HG03108 (cell line): ENCODE results near the gene BANK1.
A peak's percentile ranks its signal among the peaks of the same experiment; 100 is the strongest.

Experiments
- ATAC-seq: cut with Tn5 transposase; IDR thresholded peaks from one replicate; pipeline ENCODE4 v1.9.1; 2021; ENCODE audit warnings: moderate library complexity; ENCODE audit not compliant: unreplicated experiment

BANK1 gene

DNA sequence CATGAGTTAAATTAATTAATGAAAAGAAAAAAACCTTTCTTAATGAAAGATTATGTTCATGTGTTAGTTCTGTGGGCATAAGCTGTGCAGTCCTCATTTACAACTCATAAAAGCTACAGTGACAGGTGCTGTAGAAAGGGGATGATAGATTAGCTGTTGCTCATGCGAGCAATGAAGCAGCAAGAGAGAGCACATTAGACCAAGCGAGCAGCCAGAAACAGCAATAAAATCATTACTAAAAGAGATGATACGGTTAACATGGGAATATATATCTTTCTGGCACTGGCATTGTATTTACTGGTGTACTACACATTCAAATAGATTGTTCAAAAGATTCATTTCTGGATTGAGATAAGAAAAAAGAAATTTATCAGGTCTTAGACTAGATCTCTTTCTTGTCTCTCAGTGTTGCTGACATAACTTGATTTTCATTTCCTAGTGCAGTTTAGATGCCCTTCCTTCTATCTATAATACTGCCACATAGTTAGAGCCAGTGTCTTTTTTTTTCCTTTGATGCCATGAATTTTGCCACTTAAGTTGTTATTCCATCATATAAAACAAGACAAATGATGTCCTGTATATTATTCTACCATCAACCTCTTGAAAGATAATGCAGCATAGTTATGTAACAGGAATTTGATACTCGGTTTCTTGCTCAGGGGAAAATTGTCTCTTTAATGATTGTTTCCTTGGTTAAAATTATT, 164.6 kb downstream of the BANK1 start:
- ATAC-seq = no peak

DNA sequence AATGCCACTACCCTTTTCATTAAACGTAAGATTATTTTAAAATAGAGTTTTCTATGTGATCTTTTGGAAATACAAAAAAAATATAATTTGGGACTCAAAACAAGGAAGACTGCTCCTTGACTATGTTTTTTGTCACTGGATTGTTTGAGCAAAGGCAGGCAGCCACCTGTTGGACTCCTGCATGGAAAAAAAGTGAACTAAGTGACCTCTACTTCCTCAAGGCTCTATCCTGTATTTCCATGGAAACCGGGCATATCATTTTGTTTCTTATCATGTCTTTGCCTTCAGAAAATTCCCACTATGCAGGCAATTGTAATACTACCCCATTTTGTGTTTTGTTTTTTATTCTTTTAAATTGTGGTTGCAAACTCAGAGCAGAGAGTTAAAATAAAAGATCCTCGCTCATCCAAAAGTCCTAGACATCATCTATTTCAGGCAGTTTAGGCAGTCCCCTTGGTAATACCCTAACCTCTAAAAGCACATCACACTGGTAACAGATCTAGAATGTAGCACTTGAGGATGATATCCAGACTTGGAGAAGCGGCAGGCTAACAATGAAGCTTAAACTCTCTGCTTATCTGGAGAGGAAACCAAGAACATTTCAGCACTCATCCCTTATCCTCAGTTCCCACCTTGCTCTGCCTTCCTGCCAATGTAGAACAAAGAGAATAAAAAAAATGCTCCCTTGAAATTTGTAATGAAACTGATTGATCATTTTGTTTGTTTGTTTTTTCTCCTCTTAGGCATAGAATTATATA, 165.7 kb downstream of the BANK1 start:
- no peak for ATAC-seq

DNA sequence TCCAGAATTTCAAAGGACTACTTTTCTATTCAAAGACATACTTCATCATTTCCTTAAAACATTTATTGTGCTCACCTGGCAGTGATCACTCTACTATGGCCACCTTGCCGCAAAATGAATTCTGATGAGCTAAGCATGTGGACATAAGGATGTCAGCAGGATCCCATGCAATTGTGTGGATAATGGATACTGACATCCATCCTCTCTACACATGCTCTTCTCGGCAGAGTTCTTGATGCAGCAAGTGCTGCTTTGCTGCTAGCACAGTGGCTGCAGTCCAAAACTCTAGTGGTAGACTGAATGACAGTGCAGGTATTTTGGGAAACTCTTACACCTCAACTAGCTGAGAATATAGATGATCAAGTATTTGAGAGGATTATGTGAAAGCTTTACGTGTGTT, 168.0 kb downstream of the BANK1 start:
- ATAC-seq = no peak

DNA sequence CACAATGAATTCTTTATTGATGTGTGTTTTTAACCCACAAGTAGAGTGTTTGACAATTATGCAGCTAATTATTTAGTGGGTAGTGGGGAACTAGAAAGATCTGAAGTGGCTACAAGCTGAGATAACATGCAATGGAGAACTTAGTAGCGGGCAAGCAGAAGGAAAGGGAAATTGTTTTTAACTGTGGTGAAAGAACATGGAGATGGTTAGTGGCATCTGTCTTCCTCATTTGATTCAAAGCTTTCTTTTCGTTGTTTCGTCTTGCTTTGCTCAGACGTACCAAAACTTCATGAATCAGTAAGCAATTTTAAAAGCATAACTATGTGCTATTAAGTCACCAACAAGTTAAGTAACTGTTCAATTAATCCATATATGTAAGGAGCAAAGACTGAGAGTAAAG, 169.9 kb downstream of the BANK1 start:
- no peak for ATAC-seq

DNA sequence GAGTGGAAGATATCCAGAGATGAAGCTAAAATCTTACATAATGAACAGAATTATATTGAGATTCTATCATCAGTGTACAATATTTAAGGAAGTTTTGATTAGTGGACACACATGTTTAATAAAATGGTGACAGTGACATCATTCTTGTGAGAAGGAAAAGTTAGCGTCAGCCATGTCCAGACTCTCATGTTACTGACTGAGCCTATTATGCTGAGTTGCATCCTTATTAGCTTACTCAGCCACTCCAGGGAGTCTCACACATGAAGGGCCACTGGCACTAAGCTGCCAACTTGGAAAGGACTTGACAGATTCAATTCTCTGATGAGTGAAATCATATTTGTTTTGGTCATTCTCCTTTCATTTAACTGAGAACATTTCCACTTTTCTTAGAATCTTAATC, 170.6 kb downstream of the BANK1 start:
- no peak for ATAC-seq

DNA sequence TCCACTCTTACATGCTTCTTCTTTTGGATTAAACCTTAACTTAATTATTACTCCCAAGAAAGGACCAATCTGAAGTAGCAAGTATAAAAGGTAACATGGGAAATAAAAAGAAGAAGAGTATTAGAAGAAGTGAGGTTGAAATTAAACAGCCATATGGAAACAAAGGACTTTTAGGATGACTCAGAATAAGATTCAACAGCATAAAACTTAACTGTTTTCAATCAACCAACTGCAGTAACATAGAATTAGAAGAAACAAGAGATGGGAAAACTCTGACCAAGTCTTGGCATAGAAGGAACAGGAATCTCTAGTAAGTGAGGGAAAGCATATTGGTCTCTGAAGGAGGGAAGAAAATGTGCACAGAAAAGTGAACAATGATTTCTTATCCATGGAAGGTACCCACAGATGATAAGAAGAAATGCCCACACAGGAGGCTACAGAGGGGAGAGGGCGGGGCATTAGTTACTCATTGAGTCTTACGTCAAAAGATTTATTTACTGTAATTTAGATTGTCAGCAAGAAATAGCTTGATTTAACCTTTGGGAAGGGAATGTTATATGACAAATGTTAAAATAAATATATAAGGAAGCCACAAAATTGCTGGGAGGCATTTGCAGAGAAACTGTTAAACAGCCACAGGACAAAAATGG, 177.3 kb downstream of the BANK1 start:
- ATAC-seq = no peak

DNA sequence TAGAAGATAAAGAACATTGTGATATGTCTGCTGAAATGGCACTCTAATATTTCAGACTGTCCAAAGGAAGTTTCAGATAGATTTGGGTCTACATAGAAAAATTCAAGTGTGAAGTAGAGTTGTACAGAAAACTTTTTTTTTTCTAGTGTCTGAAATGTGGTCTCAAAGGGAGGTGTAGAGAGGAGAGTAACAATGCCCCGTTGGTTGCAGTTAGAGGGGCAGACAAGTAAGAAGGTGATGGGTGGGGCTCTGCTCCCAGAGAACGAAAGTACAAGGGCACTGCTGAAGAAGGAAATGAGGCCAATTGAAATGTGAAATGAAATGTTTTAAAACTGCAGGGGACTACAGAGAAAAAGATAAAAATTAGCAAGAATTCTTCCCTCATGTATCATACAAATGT, 177.8 kb downstream of the BANK1 start:
- ATAC-seq = no peak

DNA sequence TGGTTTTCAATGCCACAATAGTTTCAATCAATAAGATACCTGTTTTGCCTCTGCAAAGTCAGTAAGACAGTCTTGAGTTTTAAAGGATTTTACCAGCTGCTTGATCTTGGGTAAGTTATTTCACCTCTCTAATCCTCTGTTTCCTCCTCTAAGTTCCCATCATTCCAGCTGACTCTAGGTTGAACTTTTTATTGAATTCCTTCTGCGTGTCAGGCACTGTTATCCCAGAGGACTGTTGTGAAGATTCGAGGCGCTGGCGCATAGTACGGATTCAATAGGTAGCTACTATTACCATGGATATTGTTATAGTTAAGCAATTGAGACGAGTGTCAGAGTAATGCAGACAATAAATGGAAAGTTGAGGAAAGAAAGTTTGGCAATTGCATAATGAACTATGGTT, 179.4 kb downstream of the BANK1 start:
- ATAC-seq = no peak

DNA sequence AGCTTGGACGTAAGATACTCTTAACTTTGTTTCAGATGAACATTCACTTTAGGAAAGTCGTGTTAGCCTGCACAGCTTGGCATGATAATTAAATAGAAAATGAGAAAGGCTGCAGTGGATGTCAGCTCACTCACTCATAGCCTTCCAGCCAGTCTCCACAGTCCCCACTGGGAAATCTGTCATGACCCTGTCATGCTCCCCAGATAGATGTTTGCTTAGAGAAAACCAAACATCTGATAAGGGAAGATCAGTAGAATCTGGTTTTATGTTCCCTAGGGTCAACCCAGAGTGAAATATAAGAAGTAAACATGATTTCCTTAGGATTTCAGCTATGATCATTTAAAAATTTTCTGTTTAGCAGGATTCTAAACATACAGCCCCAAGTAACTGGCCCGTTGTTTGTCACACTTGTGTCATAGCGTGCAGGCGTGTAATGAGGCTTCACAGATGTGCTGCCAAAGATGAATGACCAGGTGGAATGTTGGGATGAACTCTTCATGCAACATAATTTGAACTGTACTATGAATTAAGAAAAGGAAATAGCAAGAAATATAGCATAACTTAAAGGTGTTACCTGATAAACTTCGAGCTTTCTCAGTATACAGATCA, 180.1 kb downstream of the BANK1 start:
- ATAC-seq = no peak

DNA sequence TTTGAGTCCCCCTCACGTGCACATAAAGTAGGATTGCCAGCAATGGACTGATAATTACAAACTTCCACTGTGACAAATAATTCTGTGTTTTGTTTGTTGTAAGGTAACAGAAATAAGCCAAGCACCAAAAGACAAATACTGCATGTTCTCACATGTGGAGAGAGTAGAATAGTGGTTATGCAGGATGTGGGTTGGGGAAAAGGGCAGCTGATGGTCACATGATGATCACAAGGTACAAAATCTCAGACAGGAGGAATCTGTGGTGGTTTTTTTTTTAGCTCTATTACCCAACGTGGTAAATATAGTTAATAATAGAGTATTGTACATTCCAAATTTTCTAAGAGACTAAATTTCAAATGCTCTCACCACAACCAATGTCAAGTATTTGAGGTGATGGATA, 182.3 kb downstream of the BANK1 start:
- no peak for ATAC-seq

DNA sequence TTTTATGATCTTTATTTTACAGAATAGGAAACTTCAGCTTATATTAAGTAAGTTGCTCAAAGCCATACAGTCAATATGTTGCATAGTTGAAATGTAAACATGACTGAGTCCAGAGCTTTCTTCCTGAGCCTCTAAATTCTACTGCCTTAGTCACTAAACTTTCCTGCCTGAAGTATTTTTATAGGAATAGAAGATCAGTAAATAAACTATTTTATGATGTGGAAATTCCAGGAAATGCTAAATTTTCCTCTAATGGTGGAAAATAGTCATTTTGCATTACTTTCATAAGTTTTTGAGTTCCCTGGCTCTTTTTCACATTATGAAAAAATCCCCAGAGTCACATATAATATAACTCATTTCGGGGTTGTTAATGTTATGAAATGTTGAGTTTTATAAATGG, 182.8 kb downstream of the BANK1 start:
- ATAC-seq = no peak

DNA sequence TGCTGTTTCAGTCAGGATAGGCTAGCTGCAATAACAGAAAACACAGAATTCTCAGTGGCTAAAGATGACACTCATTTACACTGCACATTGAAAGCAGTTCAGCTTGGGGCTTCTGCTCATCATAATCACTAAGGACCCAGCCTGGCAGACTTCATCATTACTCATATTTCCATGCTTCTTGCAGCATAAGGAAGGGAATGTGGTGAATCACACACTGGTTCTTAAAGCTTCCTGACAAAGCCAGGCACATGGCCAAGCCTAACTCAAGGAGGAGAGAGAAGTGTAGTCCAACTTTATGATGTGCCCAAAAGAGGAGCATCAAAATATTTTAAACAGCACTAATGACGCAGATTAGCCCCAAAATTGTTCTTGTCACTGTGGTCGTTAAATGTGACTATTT, 186.5 kb downstream of the BANK1 start:
- ATAC-seq = no peak

DNA sequence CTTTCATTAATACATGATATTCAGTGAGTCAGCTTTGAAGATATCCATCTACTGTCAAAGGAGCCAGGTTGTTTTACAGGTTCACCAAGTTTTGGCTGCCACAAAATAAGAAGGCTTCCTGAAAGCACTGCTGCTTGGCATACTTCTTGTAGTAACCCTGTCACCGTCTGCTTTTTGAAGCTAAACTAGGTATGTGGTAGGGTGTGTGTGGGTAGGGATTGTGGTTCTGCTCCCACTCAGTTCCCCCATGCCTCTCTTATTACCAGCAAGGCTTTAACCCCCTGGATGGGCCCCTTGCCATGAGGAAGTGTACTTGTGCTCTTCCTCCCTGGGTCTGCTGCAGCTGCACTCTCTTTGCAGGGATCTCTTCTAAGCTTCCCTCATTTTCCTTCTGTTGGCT, 191.2 kb downstream of the BANK1 start:
- no peak for ATAC-seq

DNA sequence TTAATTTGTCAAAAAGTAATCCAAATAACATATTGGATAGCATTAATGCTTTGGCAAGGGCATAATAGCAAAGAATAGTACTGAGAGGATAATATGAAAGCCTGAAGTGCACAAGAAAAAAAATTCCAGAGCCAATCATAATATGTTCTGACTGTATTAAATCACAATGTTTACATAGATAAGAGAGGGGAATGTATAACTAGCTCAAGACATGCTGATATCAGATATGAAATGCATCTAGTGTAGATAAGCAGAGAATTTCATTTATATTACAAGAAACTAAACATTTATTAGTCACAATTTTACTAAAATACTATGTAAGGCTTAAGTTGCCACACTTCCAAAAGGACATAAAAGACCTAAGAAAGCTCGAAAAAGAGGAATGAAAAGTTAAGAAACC, 193.3 kb downstream of the BANK1 start:
- no peak for ATAC-seq

DNA sequence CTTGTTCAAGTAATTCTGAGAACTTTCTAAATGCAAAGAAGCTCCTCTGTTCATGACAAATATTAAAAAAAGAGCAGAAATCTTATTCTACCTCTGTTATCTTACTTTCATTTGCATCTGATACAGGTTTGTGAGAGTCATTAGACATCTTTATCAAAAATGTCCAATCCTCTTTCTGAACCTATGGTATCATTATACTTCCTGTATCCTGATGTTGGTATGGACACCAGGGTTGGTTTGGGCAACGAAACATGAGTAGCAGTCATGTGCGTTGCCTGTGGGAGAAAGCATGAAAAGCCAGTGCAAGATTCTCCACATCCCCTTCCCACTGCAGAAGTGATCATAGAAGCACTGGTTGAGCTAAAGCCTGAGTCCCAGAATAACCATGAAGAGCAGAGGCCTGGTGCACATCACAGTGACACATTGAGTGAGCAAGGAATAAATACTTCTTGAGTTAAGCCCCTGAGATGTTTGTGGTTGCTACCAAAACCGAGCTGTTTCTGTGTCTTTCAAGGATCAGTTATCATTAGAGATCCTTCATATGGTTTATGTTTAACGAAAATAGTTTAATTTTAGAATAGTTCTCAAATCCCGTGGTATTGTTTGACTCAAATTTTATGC, 197.2 kb downstream of the BANK1 start:
- ATAC-seq = peak; percentile 94

DNA sequence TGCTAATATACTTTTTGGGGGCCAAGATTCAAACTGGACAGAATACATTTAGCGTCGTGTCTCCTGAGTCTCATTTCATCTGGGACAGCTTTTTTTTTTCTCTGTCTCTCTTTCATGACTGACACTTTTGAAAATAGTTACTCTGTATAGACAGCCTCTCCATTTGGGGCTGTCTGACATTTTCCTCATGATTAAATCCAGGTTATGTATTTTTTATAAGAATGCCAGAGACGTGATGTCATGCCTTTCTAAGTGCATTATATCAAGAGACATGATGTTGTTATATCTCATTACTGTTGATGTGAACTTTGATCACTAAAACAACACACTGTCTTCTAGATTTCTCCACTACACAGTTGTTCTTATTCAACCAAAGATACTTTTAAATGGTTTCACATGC, 199.0 kb downstream of the BANK1 start:
- ATAC-seq = no peak

DNA sequence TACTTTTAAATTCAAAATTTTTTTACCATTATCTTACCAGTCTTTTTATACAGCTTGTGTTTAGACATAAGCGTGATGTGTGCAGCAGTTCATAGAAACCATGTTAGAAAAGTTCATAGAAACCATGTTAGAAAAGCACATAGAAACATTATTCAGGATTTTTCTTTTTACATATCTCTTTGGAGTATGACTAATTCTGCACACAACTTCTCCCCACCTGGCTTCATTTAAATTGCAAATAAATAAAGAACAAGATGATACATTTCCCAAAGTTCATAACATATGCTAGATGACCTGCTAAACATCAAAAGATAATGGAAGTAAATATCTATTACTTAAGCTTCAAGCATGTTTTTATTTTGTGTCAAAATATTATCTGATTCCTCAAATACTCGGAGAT, 201.9 kb downstream of the BANK1 start:
- ATAC-seq = no peak

DNA sequence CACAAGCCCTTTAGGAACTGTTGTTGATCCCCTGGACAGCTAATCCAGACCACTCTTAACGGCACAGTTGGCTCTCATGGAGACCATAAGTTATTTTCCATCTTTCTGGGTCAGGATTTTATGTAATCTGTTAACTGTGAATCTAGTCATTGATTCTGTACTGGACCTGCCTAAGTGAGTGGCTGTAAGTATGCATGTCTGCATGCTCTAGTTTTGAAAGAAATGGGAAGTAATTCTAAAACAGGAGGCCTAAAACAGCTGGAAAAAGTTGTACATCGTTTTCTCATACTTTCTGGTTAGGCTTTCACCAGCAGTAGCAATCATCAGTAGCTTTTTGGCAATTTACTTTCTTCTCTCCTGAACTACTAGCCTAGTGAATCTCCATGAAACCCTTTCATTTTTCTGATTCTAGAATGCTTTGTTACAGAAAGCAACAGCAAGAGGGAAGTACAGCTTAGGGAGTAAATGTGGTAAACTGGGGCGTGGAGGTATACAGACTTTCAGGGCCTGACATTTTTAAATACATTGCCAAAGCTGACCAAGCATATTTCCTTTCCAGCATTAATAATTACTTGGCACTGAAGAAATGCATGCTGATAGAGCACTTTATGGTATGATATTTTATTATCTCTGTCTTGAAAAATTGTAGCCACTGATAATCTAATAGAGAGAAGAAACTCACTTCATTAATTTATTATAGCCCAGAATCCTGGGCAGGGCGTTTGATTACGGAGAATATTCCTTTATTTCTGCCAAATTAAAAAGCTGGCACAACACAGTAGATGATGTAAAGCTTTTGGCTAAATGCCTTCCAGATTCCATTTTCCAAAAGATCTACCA, 202.7 kb downstream of the BANK1 start:
- ATAC-seq = no peak

DNA sequence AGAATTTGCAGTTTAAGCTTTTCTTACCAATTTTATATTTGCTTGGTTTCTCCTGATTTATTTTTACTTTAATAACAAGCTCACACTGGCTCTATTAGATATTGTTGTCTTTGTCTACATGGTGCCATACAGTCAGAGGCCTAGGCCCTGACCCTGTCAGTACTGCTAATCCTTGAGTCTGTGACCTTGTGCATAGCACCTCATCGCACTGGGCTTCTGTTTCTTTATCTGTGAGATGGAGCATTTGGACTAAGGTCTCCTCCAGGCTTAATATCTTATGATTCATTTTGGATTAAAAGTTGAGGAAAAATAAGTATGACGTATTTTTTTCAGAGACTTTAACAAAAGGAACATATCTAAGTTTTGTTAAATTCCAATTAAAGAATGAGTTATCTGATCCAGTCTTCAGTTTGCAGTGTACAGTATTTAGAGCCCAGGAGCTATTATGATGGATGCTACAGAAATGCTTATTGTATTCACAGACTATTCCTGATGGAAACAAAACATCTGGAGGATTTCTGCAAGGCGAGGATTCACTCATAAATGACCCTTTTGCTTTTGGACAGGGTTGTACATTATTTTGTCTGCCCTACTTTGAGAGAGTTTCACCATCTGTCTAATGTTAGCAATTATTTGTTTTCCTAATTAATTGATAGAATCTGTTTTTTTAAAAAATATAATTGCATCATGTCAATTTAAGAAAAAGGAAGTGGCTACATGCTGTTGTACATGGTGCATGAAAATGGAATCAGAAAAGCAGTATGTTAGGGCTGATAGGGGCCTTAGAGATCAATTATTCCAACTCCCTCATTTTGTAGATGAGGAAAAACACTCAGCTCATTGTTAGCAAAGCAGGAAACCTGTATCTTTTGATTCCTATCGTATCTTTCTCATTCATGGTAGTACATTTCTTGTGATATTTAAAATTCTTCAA, 203.6 kb downstream of the BANK1 start:
- ATAC-seq = no peak
